ENCODE data around the gene GAS2L2. TPM values are rescaled to one million over a fixed set of nuclear protein-coding genes. Genes with fewer than 3 reads are reported as not detected.

Gene GAS2L2
- polyA plus RNA-seq, 1 donor from 2014 or later: 0.38 TPM

DNA sequence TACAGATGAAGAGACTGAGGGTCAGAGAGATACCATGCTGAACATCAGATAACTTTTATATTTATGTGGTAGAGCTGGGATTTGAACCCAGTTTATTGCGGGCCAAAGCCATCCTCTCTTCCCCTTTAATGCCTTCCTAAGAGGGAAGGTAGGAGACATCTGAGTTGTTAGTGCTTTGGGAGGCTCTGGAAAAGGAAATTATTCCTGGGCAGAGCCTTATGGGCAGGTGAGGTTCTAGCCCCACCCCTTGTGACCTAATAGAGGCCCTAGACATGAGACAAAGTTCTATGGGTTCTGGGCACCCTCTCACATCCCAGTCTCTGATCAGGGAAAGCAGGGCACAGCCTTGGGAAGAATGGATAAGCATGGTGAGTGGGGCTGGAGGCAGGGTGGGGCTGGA is 7.5 kb upstream of the GAS2L2 start, which contains the start of gene C17orf50:
Gene C17orf50, plus strand, starts transcription at position 301 of the 400 bp plus-strand sequence. Its CDS starts 55 bp downstream, at position 356.
- Histone ChIP-seq H3K9ac (ENCODE audit: low read length) (no peak within 1 kb of the TSS), H2AFZ (ENCODE audit: low read depth, low read length) (no peak within 1 kb of the TSS), H3K4me3 (ENCODE audit: low read length) (no peak within 1 kb of the TSS), H4K20me1 (ENCODE audit: insufficient read depth) (no peaks in the 10 kb centered on the region), H3K36me3 (ENCODE audit: insufficient read depth, low read length) (no peaks in the 10 kb centered on the region), H3K9me2 (ENCODE audit: insufficient read depth, low read length) (no peaks in the 10 kb centered on the region), H3K27ac (ENCODE audit: low read length) (no peak within 1 kb of the TSS), H3K79me2 (replicated peaks; ENCODE audit: insufficient read depth, low read length) (no peaks in the 10 kb centered on the region), H3K4me2 (ENCODE audit: low read length) (no peak within 1 kb of the TSS), H3F3A (ENCODE audit: insufficient read depth, low read length, poor library complexity, severe bottlenecking) (no peaks in the 10 kb centered on the region), H3K27me3 (ENCODE audit: insufficient read depth, low read depth, low read length) (no peaks in the 10 kb centered on the region), H3K9me3 (ENCODE audit: low read length) (no peaks in the 10 kb centered on the region)
- TF ChIP-seq RAD21 (conservative IDR thresholded peaks at IDR 0.05): no peak
- TF ChIP-seq, protein P1, sequence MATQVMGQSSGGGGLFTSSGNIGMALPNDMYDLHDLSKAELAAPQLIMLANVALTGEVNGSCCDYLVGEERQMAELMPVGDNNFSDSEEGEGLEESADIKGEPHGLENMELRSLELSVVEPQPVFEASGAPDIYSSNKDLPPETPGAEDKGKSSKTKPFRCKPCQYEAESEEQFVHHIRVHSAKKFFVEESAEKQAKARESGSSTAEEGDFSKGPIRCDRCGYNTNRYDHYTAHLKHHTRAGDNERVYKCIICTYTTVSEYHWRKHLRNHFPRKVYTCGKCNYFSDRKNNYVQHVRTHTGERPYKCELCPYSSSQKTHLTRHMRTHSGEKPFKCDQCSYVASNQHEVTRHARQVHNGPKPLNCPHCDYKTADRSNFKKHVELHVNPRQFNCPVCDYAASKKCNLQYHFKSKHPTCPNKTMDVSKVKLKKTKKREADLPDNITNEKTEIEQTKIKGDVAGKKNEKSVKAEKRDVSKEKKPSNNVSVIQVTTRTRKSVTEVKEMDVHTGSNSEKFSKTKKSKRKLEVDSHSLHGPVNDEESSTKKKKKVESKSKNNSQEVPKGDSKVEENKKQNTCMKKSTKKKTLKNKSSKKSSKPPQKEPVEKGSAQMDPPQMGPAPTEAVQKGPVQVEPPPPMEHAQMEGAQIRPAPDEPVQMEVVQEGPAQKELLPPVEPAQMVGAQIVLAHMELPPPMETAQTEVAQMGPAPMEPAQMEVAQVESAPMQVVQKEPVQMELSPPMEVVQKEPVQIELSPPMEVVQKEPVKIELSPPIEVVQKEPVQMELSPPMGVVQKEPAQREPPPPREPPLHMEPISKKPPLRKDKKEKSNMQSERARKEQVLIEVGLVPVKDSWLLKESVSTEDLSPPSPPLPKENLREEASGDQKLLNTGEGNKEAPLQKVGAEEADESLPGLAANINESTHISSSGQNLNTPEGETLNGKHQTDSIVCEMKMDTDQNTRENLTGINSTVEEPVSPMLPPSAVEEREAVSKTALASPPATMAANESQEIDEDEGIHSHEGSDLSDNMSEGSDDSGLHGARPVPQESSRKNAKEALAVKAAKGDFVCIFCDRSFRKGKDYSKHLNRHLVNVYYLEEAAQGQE (IDR thresholded peaks at IDR 0.05; ENCODE audit: borderline replicate concordance): no peak
- TF ChIP-seq EP300 (conservative IDR thresholded peaks at IDR 0.05; ENCODE audit: poor library complexity, severe bottlenecking): no peak
- TF ChIP-seq, protein P2, sequence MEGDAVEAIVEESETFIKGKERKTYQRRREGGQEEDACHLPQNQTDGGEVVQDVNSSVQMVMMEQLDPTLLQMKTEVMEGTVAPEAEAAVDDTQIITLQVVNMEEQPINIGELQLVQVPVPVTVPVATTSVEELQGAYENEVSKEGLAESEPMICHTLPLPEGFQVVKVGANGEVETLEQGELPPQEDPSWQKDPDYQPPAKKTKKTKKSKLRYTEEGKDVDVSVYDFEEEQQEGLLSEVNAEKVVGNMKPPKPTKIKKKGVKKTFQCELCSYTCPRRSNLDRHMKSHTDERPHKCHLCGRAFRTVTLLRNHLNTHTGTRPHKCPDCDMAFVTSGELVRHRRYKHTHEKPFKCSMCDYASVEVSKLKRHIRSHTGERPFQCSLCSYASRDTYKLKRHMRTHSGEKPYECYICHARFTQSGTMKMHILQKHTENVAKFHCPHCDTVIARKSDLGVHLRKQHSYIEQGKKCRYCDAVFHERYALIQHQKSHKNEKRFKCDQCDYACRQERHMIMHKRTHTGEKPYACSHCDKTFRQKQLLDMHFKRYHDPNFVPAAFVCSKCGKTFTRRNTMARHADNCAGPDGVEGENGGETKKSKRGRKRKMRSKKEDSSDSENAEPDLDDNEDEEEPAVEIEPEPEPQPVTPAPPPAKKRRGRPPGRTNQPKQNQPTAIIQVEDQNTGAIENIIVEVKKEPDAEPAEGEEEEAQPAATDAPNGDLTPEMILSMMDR (IDR thresholded peaks at IDR 0.05; ENCODE audit: poor library complexity, severe bottlenecking): no peak
- TF ChIP-seq MXI1 (conservative IDR thresholded peaks at IDR 0.05; ENCODE audit: poor library complexity, severe bottlenecking): no peak
- TF ChIP-seq SMC3 (conservative IDR thresholded peaks at IDR 0.05; ENCODE audit: poor library complexity): no peak
- TF ChIP-seq TAF1 (IDR thresholded peaks at IDR 0.05; ENCODE audit: low read depth): no peak
- no peak for TF ChIP-seq EZH2 (IDR thresholded peaks at IDR 0.05; ENCODE audit: borderline replicate concordance, insufficient read depth, low read length, poor library complexity, severe bottlenecking)
- TF ChIP-seq POLR2AphosphoS5 (IDR thresholded peaks at IDR 0.05): no peak

DNA sequence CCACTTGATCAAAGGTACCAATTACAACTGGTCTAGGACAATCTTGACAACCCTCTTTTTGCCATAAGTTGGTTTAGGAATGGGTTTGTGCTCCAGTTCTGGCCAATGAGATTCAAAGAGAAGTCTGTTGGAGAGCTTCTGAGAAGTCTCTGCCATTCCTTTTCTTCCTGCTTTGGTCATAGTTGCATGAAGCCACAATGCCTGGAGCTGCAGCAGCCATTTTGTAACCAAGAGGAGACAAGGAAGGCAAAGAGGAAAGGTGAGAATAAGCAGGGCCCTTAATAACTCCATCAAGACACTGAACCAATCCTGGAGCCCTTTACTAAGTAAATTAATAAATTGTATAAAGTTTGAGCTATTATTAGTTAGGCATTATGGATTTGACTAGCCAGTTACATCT is 4.2 kb upstream of the GAS2L2 start:
- H3K9ac ChIP-seq (ENCODE audit: low read length): no peak overlapping the region
- no peaks in the 10 kb centered on the region for H4K20me1 ChIP-seq (ENCODE audit: insufficient read depth)
- no peaks in the 10 kb centered on the region for H3K9me3 ChIP-seq (ENCODE audit: low read length)
- H3K27ac ChIP-seq (ENCODE audit: low read length): no peak overlapping the region
- H3K9me2 ChIP-seq (ENCODE audit: insufficient read depth, low read length): no peaks in the 10 kb centered on the region
- no peak overlapping the region for H2AFZ ChIP-seq (ENCODE audit: low read depth, low read length)
- no peaks in the 10 kb centered on the region for H3K36me3 ChIP-seq (ENCODE audit: insufficient read depth, low read length)
- H3K4me2 ChIP-seq (ENCODE audit: low read length): no peak overlapping the region
- no peaks in the 10 kb centered on the region for H3K27me3 ChIP-seq (ENCODE audit: insufficient read depth, low read depth, low read length)
- H3K4me3 ChIP-seq (ENCODE audit: low read length): no peak overlapping the region
- H3F3A ChIP-seq (ENCODE audit: insufficient read depth, low read length, poor library complexity, severe bottlenecking): no peaks in the 10 kb centered on the region
- H3K79me2 ChIP-seq (replicated peaks; ENCODE audit: insufficient read depth, low read length): no peaks in the 10 kb centered on the region
- TF ChIP-seq, protein P2 (IDR thresholded peaks at IDR 0.05; ENCODE audit: poor library complexity, severe bottlenecking): no peak
- TF ChIP-seq EZH2 (IDR thresholded peaks at IDR 0.05; ENCODE audit: borderline replicate concordance, insufficient read depth, low read length, poor library complexity, severe bottlenecking): no peak
- no peak for TF ChIP-seq MXI1 (conservative IDR thresholded peaks at IDR 0.05; ENCODE audit: poor library complexity, severe bottlenecking)
- TF ChIP-seq SMC3 (conservative IDR thresholded peaks at IDR 0.05; ENCODE audit: poor library complexity): no peak
- no peak for TF ChIP-seq POLR2AphosphoS5 (IDR thresholded peaks at IDR 0.05)
- TF ChIP-seq RAD21 (conservative IDR thresholded peaks at IDR 0.05): no peak
- TF ChIP-seq, protein P1 (IDR thresholded peaks at IDR 0.05; ENCODE audit: borderline replicate concordance): no peak
- no peak for TF ChIP-seq TAF1 (IDR thresholded peaks at IDR 0.05; ENCODE audit: low read depth)
- no peak for TF ChIP-seq EP300 (conservative IDR thresholded peaks at IDR 0.05; ENCODE audit: poor library complexity, severe bottlenecking)

Measured in neural cell (in vitro differentiated cells).